ENCODE measurements around the gene ATN1.
"Not testable (repeated sequence)": the region's sequence is repeated elsewhere in the genome, so short reads cannot be mapped to it uniquely, and the experiment has no call there.

The ATN1 gene

GRCh38 chr12:6927379-6928021 lies at the start of gene ATN1:
Gene ATN1, plus strand, starts transcription at chr12:6927959. Its CDS starts 6,043 bp downstream, at chr12:6934002.
- DNase-seq (ENCODE audit: low spot score), result peak; percentile 45

- DNase-seq (ENCODE audit: low spot score), result not testable (repeated sequence)
These were observed 47.9 kb upstream of the ATN1 start for GRCh38 chr12:6879824-6880223.

GRCh38 chr12:6883252-6883651 lies 44.5 kb upstream of the ATN1 start:
- DNase-seq (ENCODE audit: low spot score), result no peak

- DNase-seq (ENCODE audit: low spot score), result no peak
These were observed 44.1 kb upstream of the ATN1 start for GRCh38 chr12:6883683-6884082.

GRCh38 chr12:6884539-6884938 lies 43.2 kb upstream of the ATN1 start:
- DNase-seq (ENCODE audit: low spot score), result no peak

- DNase-seq (ENCODE audit: low spot score), result not testable (repeated sequence)
These were observed 41.4 kb upstream of the ATN1 start for GRCh38 chr12:6886206-6886999.

GRCh38 chr12:6887460-6887859 lies 40.3 kb upstream of the ATN1 start:
- no peak for DNase-seq (ENCODE audit: low spot score)

- DNase-seq (ENCODE audit: low spot score), result no peak
These were observed 39.4 kb upstream of the ATN1 start for GRCh38 chr12:6888360-6888759.

GRCh38 chr12:6888794-6889193 lies 39.0 kb upstream of the ATN1 start:
- not testable (repeated sequence) for DNase-seq (ENCODE audit: low spot score)

GRCh38 chr12:6889775-6890573 lies 37.8 kb upstream of the ATN1 start:
- not testable (repeated sequence) for DNase-seq (ENCODE audit: low spot score)

GRCh38 chr12:6890789-6891645 lies 36.7 kb upstream of the ATN1 start:
- peak; percentile 94 for DNase-seq (ENCODE audit: low spot score)

GRCh38 chr12:6891646-6892001 lies 36.1 kb upstream of the ATN1 start:
- no peak for DNase-seq (ENCODE audit: low spot score)

- not testable (repeated sequence) for DNase-seq (ENCODE audit: low spot score)
These were observed 35.1 kb upstream of the ATN1 start for GRCh38 chr12:6892683-6893082.

GRCh38 chr12:6894321-6894720 lies 33.4 kb upstream of the ATN1 start:
- no peak for DNase-seq (ENCODE audit: low spot score)

- DNase-seq (ENCODE audit: low spot score), result no peak
These were observed 30.8 kb upstream of the ATN1 start for GRCh38 chr12:6896846-6897435.

- DNase-seq (ENCODE audit: low spot score), result no peak
These were observed 28.3 kb upstream of the ATN1 start for GRCh38 chr12:6899427-6899826.

- no peak for DNase-seq (ENCODE audit: low spot score)
These were observed 27.8 kb upstream of the ATN1 start for GRCh38 chr12:6899837-6900519.

GRCh38 chr12:6902448-6902847 lies 25.3 kb upstream of the ATN1 start:
- no peak for DNase-seq (ENCODE audit: low spot score)

GRCh38 chr12:6903722-6904121 lies 24.0 kb upstream of the ATN1 start:
- no peak for DNase-seq (ENCODE audit: low spot score)
